ENCODE data around the gene NPFFR2. TPM values are rescaled to one million over a fixed set of nuclear protein-coding genes. Genes with fewer than 3 reads are reported as not detected.
"Not testable (repeated sequence)": the region's sequence is repeated elsewhere in the genome, so short reads cannot be mapped to it uniquely, and the experiment has no call there.

The NPFFR2 gene
- total RNA-seq, 1 donor = not detected

DNA sequence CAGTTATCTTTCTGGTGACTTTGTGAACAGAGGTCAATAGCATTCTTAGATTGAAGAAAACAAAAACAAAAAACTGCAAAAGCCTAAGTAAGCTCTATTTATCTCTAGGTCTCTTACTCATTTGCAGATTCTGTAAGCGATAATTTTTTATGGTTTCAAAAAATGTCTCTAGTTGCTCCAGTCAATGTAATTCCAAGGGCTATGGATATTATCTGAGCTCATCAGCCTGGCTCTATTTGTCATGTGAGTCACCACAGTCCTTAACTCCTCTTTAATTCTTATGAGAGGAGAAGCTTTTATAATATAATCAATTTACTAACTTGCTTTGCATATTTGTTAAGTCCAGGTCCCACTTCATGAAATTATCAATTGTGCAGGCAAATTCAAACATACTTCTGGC is 79.1 kb downstream of the NPFFR2 start:
- DNase-seq (ENCODE audit: low read depth in 2 of 3, low spot score in 2 of 3) = no peak

GRCh38 chr4:72111863-72112262 is 80.1 kb downstream of the NPFFR2 start:
- DNase-seq (ENCODE audit: low read depth in 2 of 3, low spot score in 2 of 3) = no peak

DNA sequence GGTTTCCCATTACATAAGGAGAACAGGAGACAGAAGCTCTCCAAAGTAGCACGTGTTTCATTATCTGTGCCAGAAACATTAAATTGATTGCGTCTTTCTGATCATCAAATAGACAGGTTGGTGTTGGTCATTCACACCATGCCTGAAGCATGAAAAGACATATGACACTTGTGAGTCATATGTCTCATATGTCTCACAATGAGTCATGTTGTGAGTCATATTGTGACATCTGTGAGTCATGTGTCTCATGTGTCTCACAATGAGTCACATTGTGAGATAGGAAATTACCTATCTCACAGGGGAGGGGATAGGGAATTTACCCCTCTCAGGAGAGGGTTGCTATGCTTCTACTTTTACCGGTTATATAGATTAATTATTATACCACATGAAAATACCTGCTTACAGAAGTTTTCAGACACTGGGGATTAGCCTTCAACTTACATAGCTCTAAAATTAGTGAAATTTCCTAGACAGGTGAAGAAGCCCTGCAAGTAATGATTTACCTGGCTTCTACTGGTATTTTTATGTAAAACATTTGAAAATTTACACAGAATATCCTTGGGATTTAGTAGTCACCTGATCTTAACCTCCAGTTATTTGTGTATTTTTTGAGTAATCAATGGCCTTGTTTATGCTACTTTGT is 80.8 kb downstream of the NPFFR2 start:
- no peak for DNase-seq (ENCODE audit: low read depth in 2 of 3, low spot score in 2 of 3)

- DNase-seq (ENCODE audit: low read depth in 2 of 3, low spot score in 2 of 3) = no peak
Observed at GRCh38 chr4:72118017-72118416, 86.2 kb downstream of the NPFFR2 start.

GRCh38 chr4:72119946-72120345 is 88.1 kb downstream of the NPFFR2 start:
- no peak for DNase-seq (ENCODE audit: low read depth in 2 of 3, low spot score in 2 of 3)

GRCh38 chr4:72128741-72129140 is 96.9 kb downstream of the NPFFR2 start:
- DNase-seq (ENCODE audit: low read depth in 2 of 3, low spot score in 2 of 3) = no peak

- DNase-seq (ENCODE audit: low read depth in 2 of 3, low spot score in 2 of 3) = no peak
Observed at GRCh38 chr4:72136429-72136828, 104.6 kb downstream of the NPFFR2 start.

- DNase-seq (ENCODE audit: low read depth in 2 of 3, low spot score in 2 of 3) = not testable (repeated sequence)
Observed at GRCh38 chr4:72139997-72140396, 108.2 kb downstream of the NPFFR2 start.

- no peak for DNase-seq (ENCODE audit: low read depth in 2 of 3, low spot score in 2 of 3)
Observed at GRCh38 chr4:72144241-72144640, 112.4 kb downstream of the NPFFR2 start.

DNA sequence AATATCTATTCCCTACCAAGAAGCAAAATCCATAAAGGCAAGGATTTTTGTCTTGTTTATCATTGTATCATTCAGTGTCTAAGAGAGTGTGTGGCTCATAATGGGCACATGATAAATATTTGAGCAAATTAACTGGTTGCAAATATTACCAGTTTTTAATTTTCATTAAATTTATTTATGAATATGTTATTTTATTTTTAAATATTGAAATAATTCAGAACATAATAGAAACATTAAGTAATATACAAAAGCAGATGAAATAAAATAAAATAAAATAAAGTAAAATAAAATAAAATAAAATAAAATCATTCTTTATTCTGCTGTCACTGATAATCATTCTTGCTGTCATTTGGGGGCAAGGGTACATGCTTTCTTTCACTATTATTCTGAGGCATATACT is 120.9 kb downstream of the NPFFR2 start:
- no peak for DNase-seq (ENCODE audit: low read depth in 2 of 3, low spot score in 2 of 3)

DNA sequence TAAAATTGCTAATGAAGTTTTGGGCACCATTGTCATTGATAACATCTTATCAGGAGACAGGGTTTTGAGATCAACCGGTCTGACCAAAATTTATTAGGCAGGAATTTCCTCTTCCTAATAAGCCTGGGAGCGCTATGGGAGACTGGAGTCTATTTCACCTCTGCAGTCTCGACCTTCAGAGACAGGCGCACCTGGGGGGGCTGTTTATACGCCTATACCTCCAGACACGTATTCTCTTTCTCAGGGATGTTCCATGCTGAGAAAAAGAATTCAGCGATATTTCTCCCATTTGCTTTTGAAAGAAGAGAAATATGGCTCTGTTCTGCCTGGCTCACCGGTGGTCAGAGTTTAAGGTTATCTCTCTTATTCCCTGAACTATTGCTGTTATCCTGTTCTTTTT is 121.8 kb downstream of the NPFFR2 start:
- not testable (repeated sequence) for DNase-seq (ENCODE audit: low read depth in 2 of 3, low spot score in 2 of 3)

GRCh38 chr4:72169285-72169684 is 137.5 kb downstream of the NPFFR2 start:
- not testable (repeated sequence) for DNase-seq (ENCODE audit: low read depth in 2 of 3, low spot score in 2 of 3)

GRCh38 chr4:72169861-72170260 is 138.1 kb downstream of the NPFFR2 start:
- DNase-seq (ENCODE audit: low read depth in 2 of 3, low spot score in 2 of 3) = no peak

- DNase-seq (ENCODE audit: low read depth in 2 of 3, low spot score in 2 of 3) = no peak
Observed at GRCh38 chr4:72171761-72172160, 140.0 kb downstream of the NPFFR2 start.

DNA sequence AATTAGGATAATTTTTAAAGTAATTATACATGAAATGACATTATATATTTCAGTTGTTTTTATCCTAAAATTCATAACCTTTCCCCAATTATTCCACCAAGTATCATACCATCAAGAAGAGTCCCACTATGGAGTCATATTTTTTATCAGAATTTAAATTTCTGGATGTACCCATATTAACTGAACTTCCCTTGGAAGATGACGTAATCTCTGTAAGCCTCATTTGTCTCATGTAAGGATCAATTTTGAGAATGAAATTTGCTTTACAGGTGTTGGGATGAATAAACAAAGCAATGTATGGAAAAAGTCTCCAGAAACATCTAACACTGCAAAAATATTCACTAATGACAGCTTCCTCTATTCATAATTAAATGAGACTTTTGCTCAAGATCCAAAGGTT is 147.5 kb downstream of the NPFFR2 start:
- DNase-seq (ENCODE audit: low read depth in 2 of 3, low spot score in 2 of 3) = no peak

DNA sequence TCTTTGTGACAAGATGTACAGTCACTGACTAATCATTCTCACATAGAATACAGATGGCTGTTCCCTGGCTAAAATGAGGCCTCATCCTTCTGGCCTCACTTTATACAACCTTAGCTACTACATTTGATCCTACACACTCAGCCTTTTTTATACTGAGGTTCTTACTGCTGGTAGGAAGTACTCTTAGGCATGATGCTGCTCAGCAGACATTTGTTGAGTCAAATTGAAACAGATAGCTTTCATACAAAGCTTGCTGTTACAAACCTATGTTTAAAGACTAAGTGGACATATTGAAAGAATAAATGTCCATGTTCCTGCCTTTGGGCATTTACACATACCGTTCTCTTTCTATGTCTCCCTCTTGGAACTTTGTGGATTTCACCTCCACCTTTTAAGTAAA is 154.9 kb downstream of the NPFFR2 start:
- DNase-seq (ENCODE audit: low read depth in 2 of 3, low spot score in 2 of 3) = no peak

GRCh38 chr4:72194046-72194445 is 162.2 kb downstream of the NPFFR2 start:
- DNase-seq (ENCODE audit: low read depth in 2 of 3, low spot score in 2 of 3) = no peak

GRCh38 chr4:72194453-72194852 is 162.7 kb downstream of the NPFFR2 start:
- DNase-seq (ENCODE audit: low read depth in 2 of 3, low spot score in 2 of 3) = no peak

Other genes starting within 250 kb of the NPFFR2 start
- not detected for gene GC, start 247.9 kb upstream of the NPFFR2 start, total RNA-seq